ENCODE results near the gene TRIM71. TPM values are rescaled to one million over a fixed set of nuclear protein-coding genes. Genes with fewer than 3 reads are reported as not detected.

The TRIM71 gene
- total and polyA plus RNA-seq, 2 of the 13 experiments (the other 11 are each of a cell fraction or from before 2014, with no cell fraction given), result 21.7 to 76.9 TPM

DNA sequence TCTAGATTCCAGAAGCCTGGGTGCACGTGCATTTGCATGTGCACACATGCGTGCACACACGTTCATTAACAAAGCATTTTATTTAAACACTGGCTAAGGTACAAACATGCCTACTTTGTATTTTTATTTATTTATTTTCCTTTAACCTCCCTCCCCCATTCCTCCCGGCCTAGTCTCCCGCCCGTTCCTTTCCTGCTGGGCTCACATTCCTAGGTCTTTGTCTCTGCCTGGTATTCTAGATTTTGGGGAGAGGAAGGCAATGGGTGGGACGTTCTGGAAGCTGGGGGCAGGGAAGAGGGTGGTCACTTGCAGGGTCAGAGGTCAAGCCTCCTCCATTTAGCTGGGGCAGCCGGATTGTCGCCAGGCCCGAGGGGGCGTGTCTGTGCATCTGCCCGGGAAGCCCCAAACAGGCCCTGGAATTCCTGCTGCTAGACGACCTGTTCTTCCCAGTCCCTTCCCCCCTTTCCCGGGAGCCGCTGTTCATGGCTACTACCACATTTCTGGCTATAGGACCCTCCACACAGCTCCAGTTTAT is 51.8 kb downstream of the TRIM71 start (continued):
- peak; percentile 71; the same call in 1 of the 2 replicates for TF ChIP-seq NR2C2 (CRISPR knock-in tag; IDR thresholded peaks at IDR 0.05; ENCODE audit: borderline replicate concordance)
- no peak for TF ChIP-seq ZBTB20 (CRISPR knock-in tag; IDR thresholded peaks at IDR 0.05; ENCODE audit: borderline replicate concordance, low read depth)
- TF ChIP-seq TEAD2 (CRISPR knock-in tag; IDR thresholded peaks at IDR 0.05), result no peak
- TF ChIP-seq BCL6 (CRISPR knock-in tag; IDR thresholded peaks at IDR 0.05), result no peak
- 0 out of 2 replicates have a peak, but pooled peaks have one; percentile 37 for TF ChIP-seq ZNF547 (CRISPR knock-in tag; IDR thresholded peaks at IDR 0.05)
- TF ChIP-seq, protein P1, sequence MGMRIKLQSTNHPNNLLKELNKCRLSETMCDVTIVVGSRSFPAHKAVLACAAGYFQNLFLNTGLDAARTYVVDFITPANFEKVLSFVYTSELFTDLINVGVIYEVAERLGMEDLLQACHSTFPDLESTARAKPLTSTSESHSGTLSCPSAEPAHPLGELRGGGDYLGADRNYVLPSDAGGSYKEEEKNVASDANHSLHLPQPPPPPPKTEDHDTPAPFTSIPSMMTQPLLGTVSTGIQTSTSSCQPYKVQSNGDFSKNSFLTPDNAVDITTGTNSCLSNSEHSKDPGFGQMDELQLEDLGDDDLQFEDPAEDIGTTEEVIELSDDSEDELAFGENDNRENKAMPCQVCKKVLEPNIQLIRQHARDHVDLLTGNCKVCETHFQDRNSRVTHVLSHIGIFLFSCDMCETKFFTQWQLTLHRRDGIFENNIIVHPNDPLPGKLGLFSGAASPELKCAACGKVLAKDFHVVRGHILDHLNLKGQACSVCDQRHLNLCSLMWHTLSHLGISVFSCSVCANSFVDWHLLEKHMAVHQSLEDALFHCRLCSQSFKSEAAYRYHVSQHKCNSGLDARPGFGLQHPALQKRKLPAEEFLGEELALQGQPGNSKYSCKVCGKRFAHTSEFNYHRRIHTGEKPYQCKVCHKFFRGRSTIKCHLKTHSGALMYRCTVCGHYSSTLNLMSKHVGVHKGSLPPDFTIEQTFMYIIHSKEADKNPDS (CRISPR knock-in tag; IDR thresholded peaks at IDR 0.05), result no peak
- no peak for TF ChIP-seq HNRNPH1 (optimal IDR thresholded peaks at IDR 0.05; ENCODE audit: low read depth, low read length)
- peak; percentile 38 for TF ChIP-seq RBM22 (optimal IDR thresholded peaks at IDR 0.05; ENCODE audit: low read length)
- no peak for TF ChIP-seq ZNF317 (CRISPR knock-in tag; IDR thresholded peaks at IDR 0.05)
- no peak for TF ChIP-seq ZNF772 (CRISPR knock-in tag; IDR thresholded peaks at IDR 0.05)
- TF ChIP-seq TCF7 (IDR thresholded peaks at IDR 0.05; ENCODE audit: low read depth), result no peak
- TF ChIP-seq ZSCAN22 (CRISPR knock-in tag; IDR thresholded peaks at IDR 0.05), result peak; percentile 88
- TF ChIP-seq ZNF775 (CRISPR knock-in tag; IDR thresholded peaks at IDR 0.05; ENCODE audit: borderline replicate concordance), result no peak
- TF ChIP-seq WIZ (CRISPR knock-in tag; IDR thresholded peaks at IDR 0.05), result no peak
- TF ChIP-seq MTA3 (CRISPR knock-in tag; IDR thresholded peaks at IDR 0.05), result no peak
- TF ChIP-seq SIN3B (IDR thresholded peaks at IDR 0.05; ENCODE audit: low read length), result no peak
- TF ChIP-seq AGO1 (IDR thresholded peaks at IDR 0.05; ENCODE audit: low read depth, low read length, poor library complexity, severe bottlenecking), result no peak
- TF ChIP-seq NR2F6 (IDR thresholded peaks at IDR 0.05), result peak; percentile 67; the same call in 1 of the 2 replicates
- peak; percentile 62 for TF ChIP-seq NR2F6 (CRISPR knock-in tag; IDR thresholded peaks at IDR 0.05)
- no peak for TF ChIP-seq ZNF746 (CRISPR knock-in tag; IDR thresholded peaks at IDR 0.05)
- no peak for TF ChIP-seq ZNF382 (CRISPR knock-in tag; IDR thresholded peaks at IDR 0.05; ENCODE audit: borderline replicate concordance)
- no peak for TF ChIP-seq MIER3 (CRISPR knock-in tag; IDR thresholded peaks at IDR 0.05; ENCODE audit: borderline replicate concordance)
- TF ChIP-seq, protein P2, sequence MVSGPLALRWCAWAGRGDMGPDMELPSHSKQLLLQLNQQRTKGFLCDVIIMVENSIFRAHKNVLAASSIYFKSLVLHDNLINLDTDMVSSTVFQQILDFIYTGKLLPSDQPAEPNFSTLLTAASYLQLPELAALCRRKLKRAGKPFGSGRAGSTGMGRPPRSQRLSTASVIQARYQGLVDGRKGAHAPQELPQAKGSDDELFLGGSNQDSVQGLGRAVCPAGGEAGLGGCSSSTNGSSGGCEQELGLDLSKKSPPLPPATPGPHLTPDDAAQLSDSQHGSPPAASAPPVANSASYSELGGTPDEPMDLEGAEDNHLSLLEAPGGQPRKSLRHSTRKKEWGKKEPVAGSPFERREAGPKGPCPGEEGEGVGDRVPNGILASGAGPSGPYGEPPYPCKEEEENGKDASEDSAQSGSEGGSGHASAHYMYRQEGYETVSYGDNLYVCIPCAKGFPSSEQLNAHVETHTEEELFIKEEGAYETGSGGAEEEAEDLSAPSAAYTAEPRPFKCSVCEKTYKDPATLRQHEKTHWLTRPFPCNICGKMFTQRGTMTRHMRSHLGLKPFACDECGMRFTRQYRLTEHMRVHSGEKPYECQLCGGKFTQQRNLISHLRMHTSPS (CRISPR knock-in tag; IDR thresholded peaks at IDR 0.05; ENCODE audit: low read depth), result no peak
- no peak for TF ChIP-seq SIX4 (CRISPR knock-in tag; IDR thresholded peaks at IDR 0.05)
- TF ChIP-seq, protein P3, sequence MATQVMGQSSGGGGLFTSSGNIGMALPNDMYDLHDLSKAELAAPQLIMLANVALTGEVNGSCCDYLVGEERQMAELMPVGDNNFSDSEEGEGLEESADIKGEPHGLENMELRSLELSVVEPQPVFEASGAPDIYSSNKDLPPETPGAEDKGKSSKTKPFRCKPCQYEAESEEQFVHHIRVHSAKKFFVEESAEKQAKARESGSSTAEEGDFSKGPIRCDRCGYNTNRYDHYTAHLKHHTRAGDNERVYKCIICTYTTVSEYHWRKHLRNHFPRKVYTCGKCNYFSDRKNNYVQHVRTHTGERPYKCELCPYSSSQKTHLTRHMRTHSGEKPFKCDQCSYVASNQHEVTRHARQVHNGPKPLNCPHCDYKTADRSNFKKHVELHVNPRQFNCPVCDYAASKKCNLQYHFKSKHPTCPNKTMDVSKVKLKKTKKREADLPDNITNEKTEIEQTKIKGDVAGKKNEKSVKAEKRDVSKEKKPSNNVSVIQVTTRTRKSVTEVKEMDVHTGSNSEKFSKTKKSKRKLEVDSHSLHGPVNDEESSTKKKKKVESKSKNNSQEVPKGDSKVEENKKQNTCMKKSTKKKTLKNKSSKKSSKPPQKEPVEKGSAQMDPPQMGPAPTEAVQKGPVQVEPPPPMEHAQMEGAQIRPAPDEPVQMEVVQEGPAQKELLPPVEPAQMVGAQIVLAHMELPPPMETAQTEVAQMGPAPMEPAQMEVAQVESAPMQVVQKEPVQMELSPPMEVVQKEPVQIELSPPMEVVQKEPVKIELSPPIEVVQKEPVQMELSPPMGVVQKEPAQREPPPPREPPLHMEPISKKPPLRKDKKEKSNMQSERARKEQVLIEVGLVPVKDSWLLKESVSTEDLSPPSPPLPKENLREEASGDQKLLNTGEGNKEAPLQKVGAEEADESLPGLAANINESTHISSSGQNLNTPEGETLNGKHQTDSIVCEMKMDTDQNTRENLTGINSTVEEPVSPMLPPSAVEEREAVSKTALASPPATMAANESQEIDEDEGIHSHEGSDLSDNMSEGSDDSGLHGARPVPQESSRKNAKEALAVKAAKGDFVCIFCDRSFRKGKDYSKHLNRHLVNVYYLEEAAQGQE (IDR thresholded peaks at IDR 0.05; ENCODE audit: borderline replicate concordance in 1 of 2, low read depth in 1 of 2, low read length in 2 of 2), result no peak

All from HepG2 (cell line).